ENCODE data around the gene BEST4. TPM values are rescaled to one million over a fixed set of nuclear protein-coding genes. Genes with fewer than 3 reads are reported as not detected.

BEST4 gene
- total RNA-seq, 4 donors from 2014 or later = 0.32 TPM; not detected in 3

- intact Hi-C loops (cut with DNase I; ENCODE audit: low total_unique reads) = loop anchor here (10.0 kb wide), 1 partner anchor 183 kb away; the partner anchor contains the start of genes HECTD3 and UROD
- no peak for ATAC-seq
- in situ Hi-C loops (cut with MboI; ENCODE audit: low sequenced_read_pairs in 4 of 4) = loop anchor here in 1 of 4 donors (10.0 kb wide), 1 partner anchor 47 kb away; the partner anchor contains the start of gene BEST4
- no peak for DNase-seq
- TF ChIP-seq CTCF (IDR thresholded peaks at IDR 0.05 in 4 of 5, conservative IDR thresholded peaks at IDR 0.05 in 1 of 5) (no peak), POLR2A (IDR thresholded peaks at IDR 0.05) (no peak)
- no peaks in the 10 kb centered on the region for H3K36me3 ChIP-seq
- H3K9me3 ChIP-seq = no peaks in the 10 kb centered on the region
- no peaks in the 10 kb centered on the region for H3K27me3 ChIP-seq
- no peaks in the 10 kb centered on the region for H3K4me1 ChIP-seq
- no peak overlapping the region for H3K27ac ChIP-seq
- no peak overlapping the region for H3K4me3 ChIP-seq
Observed at GRCh38 chr1:44831516-44831915, 43.5 kb upstream of the BEST4 start.

GRCh38 chr1:44830900-44831304 lies 42.9 kb upstream of the BEST4 start:
- TF ChIP-seq POLR2A (IDR thresholded peaks at IDR 0.05) (no peak), CTCF (IDR thresholded peaks at IDR 0.05 in 4 of 5, conservative IDR thresholded peaks at IDR 0.05 in 1 of 5) (no peak)
- Histone ChIP-seq H3K4me1 (no peaks in the 10 kb centered on the region), H3K27me3 (no peaks in the 10 kb centered on the region), H3K36me3 (no peaks in the 10 kb centered on the region), H3K4me3 (no peak overlapping the region), H3K27ac (no peak overlapping the region), H3K9me3 (no peaks in the 10 kb centered on the region)
- intact Hi-C loops (cut with DNase I; ENCODE audit: low total_unique reads) = loop anchor here (10.0 kb wide), 1 partner anchor 184 kb away; the partner anchor contains the start of genes HECTD3 and UROD
- in situ Hi-C loops (cut with MboI; ENCODE audit: low sequenced_read_pairs in 4 of 4) = loop anchor here in 1 of 4 donors (10.0 kb wide), 1 partner anchor 46 kb away; the partner anchor contains the start of gene BEST4
- DNase-seq (no peak), ATAC-seq (no peak)

- H3K4me1 ChIP-seq = no peaks in the 10 kb centered on the region
- H3K36me3 ChIP-seq = no peaks in the 10 kb centered on the region
- H3K4me3 ChIP-seq = no peak overlapping the region
- no peak for DNase-seq
- no peak for TF ChIP-seq CTCF (IDR thresholded peaks at IDR 0.05 in 4 of 5, conservative IDR thresholded peaks at IDR 0.05 in 1 of 5)
- no peak for TF ChIP-seq POLR2A (IDR thresholded peaks at IDR 0.05)
- in situ Hi-C loops (cut with MboI; ENCODE audit: low sequenced_read_pairs in 4 of 4) = loop anchor here in 1 of 4 donors (10.0 kb wide), 1 partner anchor 45 kb away; the partner anchor contains the start of gene BEST4
- H3K27me3 ChIP-seq = no peaks in the 10 kb centered on the region
- intact Hi-C loops (cut with DNase I; ENCODE audit: low total_unique reads) = loop anchor here (10.0 kb wide), 1 partner anchor 185 kb away; the partner anchor contains the start of genes HECTD3 and UROD
- ATAC-seq = no peak
- H3K9me3 ChIP-seq = no peaks in the 10 kb centered on the region
- no peak overlapping the region for H3K27ac ChIP-seq
Observed at GRCh38 chr1:44829506-44830384, 41.8 kb upstream of the BEST4 start.

GRCh38 chr1:44828841-44829440 lies 41.0 kb upstream of the BEST4 start:
- ATAC-seq (no peak), DNase-seq (no peak)
- Histone ChIP-seq H3K36me3 (no peaks in the 10 kb centered on the region), H3K27ac (no peak overlapping the region), H3K4me1 (no peaks in the 10 kb centered on the region), H3K27me3 (no peaks in the 10 kb centered on the region), H3K9me3 (no peaks in the 10 kb centered on the region), H3K4me3 (no peak overlapping the region)
- TF ChIP-seq POLR2A (IDR thresholded peaks at IDR 0.05) (no peak), CTCF (IDR thresholded peaks at IDR 0.05 in 4 of 5, conservative IDR thresholded peaks at IDR 0.05 in 1 of 5) (no peak)
- intact Hi-C loops (cut with DNase I; ENCODE audit: low total_unique reads) (no loop called here), in situ Hi-C loops (cut with MboI; ENCODE audit: low sequenced_read_pairs in 4 of 4) (no loop called here)
